NK-92 treated with Interleukin-12 subunit alpha and Interleukin-12 subunit beta, amount 100 ng/mL, for 24 hours (cell line): ENCODE results near the gene SEMA3D.

Experiments
- DNase-seq: peaks from one replicate; lab custom pipeline; 2025; lab: John Stamatoyannopoulos, UW

Gene SEMA3D

GRCh38 chr7:84985073-84985784, 201.6 kb downstream of the SEMA3D start:
- no peak for DNase-seq

GRCh38 chr7:84982199-84982598, 204.7 kb downstream of the SEMA3D start:
- no peak for DNase-seq

- no peak for DNase-seq
Observed at GRCh38 chr7:84981055-84981976, 205.5 kb downstream of the SEMA3D start.

GRCh38 chr7:84975586-84976185, 211.2 kb downstream of the SEMA3D start:
- no peak for DNase-seq

GRCh38 chr7:84971360-84971759, 215.5 kb downstream of the SEMA3D start:
- no peak for DNase-seq

GRCh38 chr7:84970670-84971069, 216.2 kb downstream of the SEMA3D start:
- DNase-seq = no peak

- no peak for DNase-seq
Observed at GRCh38 chr7:84953234-84953633, 233.6 kb downstream of the SEMA3D start.

GRCh38 chr7:84950836-84951235, 236.0 kb downstream of the SEMA3D start:
- no peak for DNase-seq

- no peak for DNase-seq
Observed at GRCh38 chr7:84949501-84949900, 237.4 kb downstream of the SEMA3D start.

- no peak for DNase-seq
Observed at GRCh38 chr7:84949067-84949466, 237.8 kb downstream of the SEMA3D start.

GRCh38 chr7:84948634-84949033, 238.2 kb downstream of the SEMA3D start:
- no peak for DNase-seq

- DNase-seq = no peak
Observed at GRCh38 chr7:84946549-84946948, 240.3 kb downstream of the SEMA3D start.
